K562 (cell line): Measurements from ENCODE around the gene DIS3L2.

Experiments
- JUND ChIP-seq, 2 experiments: IDR thresholded peaks; 2 replicates in 1 of 2; 3 replicates in 1 of 2; pipeline ENCODE4 v1.6.1; 2011; ENCODE audit warnings: borderline replicate concordance in 2 of 2, low read depth in 2 of 2, low read length in 2 of 2, improper control_type of control experiment in 1 of 2, missing biosample characterization in 1 of 2, missing genetic modification characterization in 1 of 2, missing genetic modification reagents in 1 of 2
- POLR2AphosphoS5 ChIP-seq: IDR thresholded peaks from 2 replicates; pipeline ENCODE4 v1.6.1; 2011; ENCODE audit warnings: mild to moderate bottlenecking, low read depth, low read length, moderate library complexity; ENCODE audit not compliant: control insufficient read depth, insufficient read depth
- ZNF384 ChIP-seq: IDR thresholded peaks from 2 replicates; pipeline ENCODE4 v1.6.1; 2012; ENCODE audit warnings: low read depth, low read length, improper control_type of control experiment
- TF ChIP-seq, protein P1 (sequence below): fragments of 450-650 bp; IDR thresholded peaks from 2 replicates; pipeline ENCODE4 v1.6.1; 2014; ENCODE audit warnings: low read depth, mild to moderate bottlenecking, moderate library complexity, borderline replicate concordance

DNA sequence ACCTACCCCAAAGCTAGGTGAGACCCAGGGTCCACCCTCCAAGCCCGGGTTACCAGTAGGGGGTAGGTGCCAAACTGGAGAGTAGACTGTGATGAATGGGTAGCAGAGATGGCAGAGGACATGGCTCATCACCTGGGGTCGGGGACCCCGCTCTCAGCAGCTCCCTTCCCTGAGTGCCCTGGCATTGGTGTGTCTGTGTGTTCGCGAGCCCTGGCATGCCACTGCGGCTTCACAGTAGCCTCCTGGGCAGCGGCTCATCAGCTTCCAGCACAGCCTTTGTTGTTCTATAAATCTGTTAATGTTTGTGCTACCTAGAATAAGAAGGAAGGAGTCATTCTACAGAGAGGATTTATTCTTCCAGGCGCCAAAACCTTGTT is 354.4 kb downstream of the DIS3L2 start:
- TF ChIP-seq ZNF384 (no peak), JUND (IDR thresholded peaks at IDR 0.05; ENCODE audit: borderline replicate concordance, low read depth, low read length) (no peak), JUND (tag; IDR thresholded peaks at IDR 0.05; ENCODE audit: borderline replicate concordance, low read depth, low read length) (no peak), POLR2AphosphoS5 (no peak)
- TF ChIP-seq, protein P1, sequence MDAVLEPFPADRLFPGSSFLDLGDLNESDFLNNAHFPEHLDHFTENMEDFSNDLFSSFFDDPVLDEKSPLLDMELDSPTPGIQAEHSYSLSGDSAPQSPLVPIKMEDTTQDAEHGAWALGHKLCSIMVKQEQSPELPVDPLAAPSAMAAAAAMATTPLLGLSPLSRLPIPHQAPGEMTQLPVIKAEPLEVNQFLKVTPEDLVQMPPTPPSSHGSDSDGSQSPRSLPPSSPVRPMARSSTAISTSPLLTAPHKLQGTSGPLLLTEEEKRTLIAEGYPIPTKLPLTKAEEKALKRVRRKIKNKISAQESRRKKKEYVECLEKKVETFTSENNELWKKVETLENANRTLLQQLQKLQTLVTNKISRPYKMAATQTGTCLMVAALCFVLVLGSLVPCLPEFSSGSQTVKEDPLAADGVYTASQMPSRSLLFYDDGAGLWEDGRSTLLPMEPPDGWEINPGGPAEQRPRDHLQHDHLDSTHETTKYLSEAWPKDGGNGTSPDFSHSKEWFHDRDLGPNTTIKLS: no peak
